GM12872 (cell line): ENCODE results near the gene MEF2C.

Experiments used
- TF ChIP-seq, protein P1 (sequence below): IDR thresholded peaks from 3 replicates; pipeline ENCODE4 v1.5.1; 2011; ENCODE audit warnings: low read depth, mild to moderate bottlenecking, low read length, moderate library complexity; ENCODE audit not compliant: insufficient read depth

The MEF2C gene

DNA sequence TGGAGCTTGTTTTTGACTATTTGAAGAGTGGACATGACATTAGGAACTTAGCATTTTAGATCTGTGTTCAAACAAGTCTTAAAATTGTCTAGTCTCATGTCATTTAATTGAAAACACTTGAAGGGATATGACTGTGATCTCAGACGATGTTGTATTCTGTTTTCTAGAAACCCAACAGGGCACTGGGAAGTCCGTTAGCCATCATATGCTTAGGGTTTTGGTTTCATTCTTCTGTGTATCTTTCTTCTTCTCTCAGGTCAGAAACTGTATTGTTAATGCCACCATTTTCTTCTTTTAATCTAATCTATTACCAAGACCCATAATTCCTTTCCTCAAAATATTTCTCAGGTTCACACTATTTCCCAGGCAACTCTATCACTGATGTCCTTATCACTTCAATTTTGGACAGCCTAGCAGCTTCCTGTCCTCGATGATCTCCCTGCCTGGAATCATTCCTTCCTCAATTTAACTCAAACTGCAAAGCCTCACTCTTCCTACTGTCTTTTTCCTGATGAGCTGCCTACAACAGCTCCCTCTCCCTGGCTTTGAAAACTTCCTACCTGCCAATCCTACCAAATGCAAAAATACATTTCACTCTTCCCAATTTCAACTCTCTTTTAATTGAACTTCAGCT is 77.7 kb downstream of the MEF2C start:
- TF ChIP-seq, protein P1, sequence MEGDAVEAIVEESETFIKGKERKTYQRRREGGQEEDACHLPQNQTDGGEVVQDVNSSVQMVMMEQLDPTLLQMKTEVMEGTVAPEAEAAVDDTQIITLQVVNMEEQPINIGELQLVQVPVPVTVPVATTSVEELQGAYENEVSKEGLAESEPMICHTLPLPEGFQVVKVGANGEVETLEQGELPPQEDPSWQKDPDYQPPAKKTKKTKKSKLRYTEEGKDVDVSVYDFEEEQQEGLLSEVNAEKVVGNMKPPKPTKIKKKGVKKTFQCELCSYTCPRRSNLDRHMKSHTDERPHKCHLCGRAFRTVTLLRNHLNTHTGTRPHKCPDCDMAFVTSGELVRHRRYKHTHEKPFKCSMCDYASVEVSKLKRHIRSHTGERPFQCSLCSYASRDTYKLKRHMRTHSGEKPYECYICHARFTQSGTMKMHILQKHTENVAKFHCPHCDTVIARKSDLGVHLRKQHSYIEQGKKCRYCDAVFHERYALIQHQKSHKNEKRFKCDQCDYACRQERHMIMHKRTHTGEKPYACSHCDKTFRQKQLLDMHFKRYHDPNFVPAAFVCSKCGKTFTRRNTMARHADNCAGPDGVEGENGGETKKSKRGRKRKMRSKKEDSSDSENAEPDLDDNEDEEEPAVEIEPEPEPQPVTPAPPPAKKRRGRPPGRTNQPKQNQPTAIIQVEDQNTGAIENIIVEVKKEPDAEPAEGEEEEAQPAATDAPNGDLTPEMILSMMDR = no peak

DNA sequence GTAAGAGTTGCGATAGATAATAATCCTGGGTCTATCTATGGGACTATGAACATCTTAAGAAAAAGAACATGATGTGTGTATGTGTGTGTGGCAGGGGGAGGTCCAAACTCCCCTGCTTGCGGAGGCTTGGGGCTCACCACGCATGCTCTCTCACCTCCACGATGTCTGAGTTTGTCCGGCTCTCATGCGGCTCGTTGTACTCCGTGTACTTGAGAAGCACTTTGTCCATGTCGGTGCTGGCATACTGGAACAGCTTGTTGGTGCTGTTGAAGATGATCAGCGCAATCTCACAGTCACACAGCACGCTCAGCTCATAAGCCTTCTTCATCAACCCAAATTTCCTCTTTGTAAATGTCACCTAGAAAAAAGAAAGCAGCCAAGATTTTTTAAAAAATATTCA is 78.5 kb downstream of the MEF2C start:
- TF ChIP-seq, protein P1 = no peak

DNA sequence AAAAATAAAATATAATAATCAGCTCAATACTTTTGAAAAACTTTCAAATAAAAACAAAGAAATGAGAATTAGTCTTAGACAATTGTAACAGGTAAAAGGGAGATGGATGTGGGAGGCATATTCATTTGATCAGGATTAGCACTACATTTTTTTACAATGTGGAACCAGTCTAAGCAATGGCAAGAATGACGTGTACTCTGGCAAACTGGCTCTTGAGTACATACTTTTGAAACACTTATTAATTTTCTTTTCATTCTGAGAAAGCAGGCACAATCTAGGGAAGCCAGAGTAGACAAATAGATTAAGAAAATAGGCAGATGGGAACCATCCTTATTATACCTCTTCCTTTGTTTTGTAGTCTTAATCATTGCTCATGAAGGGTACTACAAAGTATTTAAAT is 79.7 kb downstream of the MEF2C start:
- TF ChIP-seq, protein P1 = no peak

DNA sequence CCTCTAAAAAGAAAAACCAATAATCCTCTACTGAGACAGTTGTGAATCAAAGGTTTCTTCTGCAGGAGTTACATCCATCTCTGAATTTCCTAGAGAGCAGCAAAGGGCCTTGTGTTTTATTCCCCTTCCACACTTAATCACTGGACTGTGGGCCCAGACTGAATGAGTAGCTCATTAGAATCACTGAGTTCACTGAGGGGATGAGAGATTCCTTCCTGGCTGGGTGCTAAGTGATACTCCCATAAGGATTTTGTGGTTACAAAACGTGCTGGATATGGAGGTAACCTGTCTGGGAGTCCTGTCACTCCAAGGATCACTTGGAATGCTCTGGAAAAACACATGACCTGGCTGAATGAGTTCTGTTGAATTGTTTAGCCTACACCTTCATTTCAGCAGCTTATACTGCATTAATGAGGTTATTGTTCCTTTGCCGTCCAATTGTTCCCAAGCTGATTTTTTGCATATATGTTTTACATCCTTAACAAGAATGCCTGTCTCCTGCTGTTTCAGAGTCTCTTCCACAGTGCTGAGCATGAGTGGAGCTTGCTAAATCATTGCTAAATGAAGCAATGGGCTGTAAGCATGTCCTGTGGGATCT is 82.9 kb downstream of the MEF2C start:
- TF ChIP-seq, protein P1 = no peak

DNA sequence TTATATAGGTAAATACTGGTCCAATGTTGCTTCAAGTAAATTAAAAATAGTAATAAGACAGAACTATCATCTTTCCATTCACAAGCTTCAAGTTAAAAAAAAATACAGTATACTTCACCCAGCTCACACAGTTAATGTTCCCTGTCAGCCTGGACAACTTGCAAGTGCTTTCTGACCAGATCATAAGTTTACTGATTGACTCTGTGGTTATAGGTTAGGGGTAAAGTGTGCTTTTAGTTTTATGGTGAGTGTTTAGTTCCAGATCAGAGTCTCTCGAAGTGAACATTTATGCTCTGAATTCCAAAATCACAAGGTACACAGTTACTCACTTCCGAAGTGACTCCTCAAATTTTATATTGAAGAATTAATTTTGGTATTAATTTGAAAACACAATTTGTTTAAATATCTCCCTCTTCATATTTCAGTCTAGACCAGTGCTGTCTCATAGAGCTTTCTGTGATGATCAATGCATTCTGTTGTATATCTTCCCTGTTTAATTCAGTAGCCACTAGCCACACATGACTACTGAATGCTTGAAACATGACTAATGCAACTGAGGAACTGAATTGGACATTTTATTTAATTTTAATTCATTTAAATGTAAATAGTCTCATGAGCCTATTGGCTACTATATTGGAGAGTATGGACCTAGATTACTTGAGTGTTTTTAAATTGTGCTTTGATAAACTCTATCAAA is 90.7 kb downstream of the MEF2C start:
- TF ChIP-seq, protein P1 = no peak

DNA sequence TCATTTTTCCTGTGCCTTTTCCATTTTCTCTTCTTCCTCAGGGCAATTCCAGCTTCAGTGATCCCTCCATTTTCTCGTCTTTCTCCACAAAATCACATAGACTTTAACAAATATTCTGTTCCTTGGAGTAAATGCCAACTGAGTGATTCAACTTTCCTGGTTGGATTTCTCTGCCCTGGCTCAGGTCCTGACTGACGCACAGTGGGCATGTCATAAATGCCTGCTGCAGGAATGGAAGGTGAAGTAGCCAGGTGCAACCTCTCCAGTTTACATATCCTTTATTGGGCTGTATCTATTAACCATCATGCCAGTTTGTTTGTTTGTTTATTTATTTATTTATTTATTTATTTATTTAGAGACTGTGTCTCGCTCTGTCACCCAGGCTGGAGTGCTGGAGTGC is 95.1 kb downstream of the MEF2C start:
- TF ChIP-seq, protein P1 = no peak

DNA sequence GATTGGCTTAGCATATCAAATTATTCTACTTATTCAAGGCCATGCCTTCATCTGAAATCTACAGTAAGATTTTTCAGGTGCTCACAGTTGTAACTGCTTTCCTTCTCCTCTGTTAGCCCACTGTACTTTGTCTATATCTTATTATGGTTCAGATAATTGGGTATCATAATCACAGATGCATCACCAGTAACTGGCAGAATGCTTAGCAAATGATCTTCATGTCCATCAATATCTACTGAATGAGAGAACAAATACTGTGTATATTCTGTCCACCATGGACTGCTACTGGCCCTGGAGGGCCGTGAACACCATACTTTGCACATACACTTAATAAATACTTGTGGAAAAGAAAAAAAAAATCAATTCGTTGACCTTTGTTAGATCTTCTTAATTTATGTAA is 96.2 kb downstream of the MEF2C start:
- TF ChIP-seq, protein P1 = no peak
